HG02623 (cell line): ENCODE data around the gene TRAF7.
"Not testable (repeated sequence)": the region's sequence is repeated elsewhere in the genome, so short reads cannot be mapped to it uniquely, and the experiment has no call there.

Experiments
- ATAC-seq: cut with Tn5 transposase; IDR thresholded peaks from one replicate; pipeline ENCODE4 v1.9.1; 2021; ENCODE audit warnings: moderate library complexity; ENCODE audit not compliant: unreplicated experiment

Gene TRAF7

GRCh38 chr16:2121853-2122252 is 33.7 kb upstream of the TRAF7 start:
- no peak for ATAC-seq

GRCh38 chr16:2122429-2122828 is 33.2 kb upstream of the TRAF7 start:
- no peak for ATAC-seq

GRCh38 chr16:2122934-2123683 is 32.5 kb upstream of the TRAF7 start:
- ATAC-seq = not testable (repeated sequence)

GRCh38 chr16:2123706-2124376 is 31.7 kb upstream of the TRAF7 start:
- not testable (repeated sequence) for ATAC-seq

GRCh38 chr16:2124377-2124693 is 31.2 kb upstream of the TRAF7 start:
- ATAC-seq = not testable (repeated sequence)

- ATAC-seq = not testable (repeated sequence)
Measured at GRCh38 chr16:2124694-2125444, 30.7 kb upstream of the TRAF7 start.

- ATAC-seq = not testable (repeated sequence)
Measured at GRCh38 chr16:2125609-2126008, 30.0 kb upstream of the TRAF7 start.

- not testable (repeated sequence) for ATAC-seq
Measured at GRCh38 chr16:2126161-2126743, 29.3 kb upstream of the TRAF7 start.

- ATAC-seq = not testable (repeated sequence)
Measured at GRCh38 chr16:2126928-2127556, 28.5 kb upstream of the TRAF7 start.

GRCh38 chr16:2127630-2128280 is 27.8 kb upstream of the TRAF7 start:
- ATAC-seq = not testable (repeated sequence)

GRCh38 chr16:2129251-2129650 is 26.3 kb upstream of the TRAF7 start:
- not testable (repeated sequence) for ATAC-seq

- ATAC-seq = not testable (repeated sequence)
Measured at GRCh38 chr16:2129890-2130447, 25.6 kb upstream of the TRAF7 start.

GRCh38 chr16:2133797-2134196 is 21.8 kb upstream of the TRAF7 start:
- not testable (repeated sequence) for ATAC-seq

GRCh38 chr16:2135071-2135470 is 20.5 kb upstream of the TRAF7 start:
- ATAC-seq = not testable (repeated sequence)

GRCh38 chr16:2135770-2136490 is 19.7 kb upstream of the TRAF7 start, which contains the start of gene PKD1:
Gene PKD1, minus strand, starts transcription at chr16:2135898. Its CDS starts 209 bp downstream, at chr16:2135689.
- ATAC-seq = not testable (repeated sequence)

- no peak for ATAC-seq
Measured at GRCh38 chr16:2142942-2143877, 12.4 kb upstream of the TRAF7 start.

- ATAC-seq = no peak
Measured at GRCh38 chr16:2143878-2144485, 11.6 kb upstream of the TRAF7 start.

GRCh38 chr16:2145843-2146242 is 9.7 kb upstream of the TRAF7 start:
- no peak for ATAC-seq
